RCC 7860 (cell line): ENCODE measurements around the gene SURF1.

ENCODE experiments used
- DNase-seq: peaks from one replicate; pipeline ENCODE4 v3.0.0-alpha.2; 2015; ENCODE audit warnings: low spot score
- FAIRE-seq: peaks from 2 replicates; lab custom pipeline; 2012; peaks lifted over from hg19 to GRCh38; lab: Jason Lieb, UNC

SURF1 gene

GRCh38 chr9:133366435-133366834 is 10.1 kb upstream of the SURF1 start:
- FAIRE-seq (no peak), DNase-seq (no peak)

DNA sequence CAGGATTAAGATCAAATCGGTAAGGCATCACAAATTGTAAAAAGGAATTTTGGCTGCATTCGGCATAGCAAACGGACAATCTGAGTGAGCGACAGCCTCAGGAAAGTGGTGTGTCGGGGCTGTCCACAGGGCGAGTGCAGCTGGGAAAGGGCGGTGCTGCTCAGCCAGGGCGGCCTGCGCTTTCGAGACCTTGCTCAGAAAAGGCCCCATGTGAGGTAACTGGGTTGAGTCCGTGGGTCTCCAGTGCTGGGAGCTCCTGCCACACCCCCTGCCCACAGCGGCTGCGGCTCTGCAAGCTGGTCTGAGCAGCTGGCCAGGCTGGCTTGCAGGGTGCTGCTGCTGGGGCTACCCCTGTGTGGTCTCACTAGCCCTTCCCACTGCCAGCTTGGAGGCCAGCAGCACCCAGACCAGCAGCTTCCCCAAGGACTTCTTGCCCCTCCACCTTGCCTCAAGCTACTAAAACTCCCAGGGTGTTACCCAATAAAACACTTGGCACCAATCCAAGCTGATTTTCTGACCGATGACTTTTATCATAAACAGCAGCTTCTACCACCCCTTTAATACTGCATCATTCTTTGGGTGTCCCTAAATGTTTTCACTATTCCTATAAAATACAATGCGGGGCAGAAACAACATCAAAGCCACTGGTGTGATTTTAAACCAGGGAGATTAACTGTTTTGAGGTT is 6.2 kb upstream of the SURF1 start:
- FAIRE-seq (no peak), DNase-seq (no peak)

DNA sequence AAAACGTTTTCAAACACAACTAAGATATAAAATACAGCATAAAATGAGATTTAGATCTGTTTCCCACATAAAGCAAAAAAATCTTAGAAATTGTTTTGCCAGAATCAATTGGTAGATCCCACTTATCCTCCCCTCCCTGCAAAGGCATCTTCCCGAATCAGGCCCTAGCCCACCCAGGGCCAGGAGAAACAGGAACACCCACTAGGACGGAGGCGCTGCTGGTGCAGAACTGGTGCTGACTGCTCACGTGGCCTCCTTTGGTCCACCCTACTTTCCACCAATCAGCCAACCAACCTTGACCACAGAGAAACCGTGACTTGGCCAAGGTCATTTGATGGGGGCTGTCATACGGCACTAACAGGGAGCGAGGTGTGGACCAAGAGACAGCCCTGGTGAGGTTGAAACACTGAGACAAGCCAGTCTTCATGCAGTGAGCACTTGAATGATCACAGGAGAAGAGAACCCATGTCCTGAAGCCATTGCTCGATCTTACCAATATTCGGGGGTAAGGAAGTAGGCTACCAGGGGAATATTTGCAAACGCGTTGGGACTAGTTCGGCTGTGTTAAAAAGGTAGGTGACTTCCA is 5.3 kb upstream of the SURF1 start:
- DNase-seq (no peak), FAIRE-seq (no peak)

DNA sequence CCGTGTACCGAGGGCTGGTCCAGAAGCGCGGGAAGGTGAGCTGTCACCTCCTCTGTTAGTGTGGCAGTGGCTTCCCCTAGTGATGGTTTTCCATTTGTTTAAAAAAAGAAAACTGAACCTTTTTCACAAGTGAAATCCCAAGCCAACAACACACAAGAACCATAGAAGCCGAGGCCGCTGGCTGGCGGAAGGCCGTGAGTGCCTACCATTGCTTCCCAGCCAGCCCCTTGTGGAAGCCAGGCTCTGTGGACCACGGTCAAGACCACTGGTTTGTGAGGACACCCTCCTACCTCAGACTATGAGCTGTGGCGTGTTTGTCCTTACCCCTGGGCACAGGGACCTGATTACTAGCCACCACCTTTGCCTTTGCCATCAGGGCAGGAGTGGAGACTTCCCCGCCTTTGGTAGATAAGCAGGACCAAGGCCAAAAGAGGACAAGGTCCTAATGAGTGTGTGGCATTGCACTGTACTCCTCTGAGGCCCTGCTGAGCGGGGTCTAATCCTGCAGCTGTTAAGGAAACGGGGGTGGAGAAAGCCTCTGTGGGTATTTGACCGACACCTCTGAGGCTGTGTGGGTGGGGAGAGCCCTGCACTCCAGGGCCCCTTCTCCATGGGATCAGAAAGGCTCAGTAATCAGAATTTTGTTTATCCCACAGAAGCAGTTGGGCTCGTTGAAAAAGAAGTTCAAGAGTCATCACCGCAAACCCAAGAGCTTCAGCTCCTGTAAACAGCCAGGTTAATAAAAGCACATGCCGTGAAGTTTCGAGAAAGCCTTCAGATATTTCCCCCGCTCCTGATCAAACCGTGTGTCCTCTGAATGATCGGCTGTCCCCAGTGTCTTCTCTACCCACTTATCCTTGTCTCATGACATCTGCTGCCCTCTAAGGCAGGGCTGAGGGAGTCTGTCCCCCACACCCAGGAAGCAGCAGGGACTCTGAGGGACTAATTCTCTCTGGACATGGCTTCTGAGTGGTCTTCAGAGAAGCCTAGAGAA is 4.4 kb upstream of the SURF1 start:
- FAIRE-seq (no peak), DNase-seq (no peak)

GRCh38 chr9:133359399-133360175 is 3.3 kb upstream of the SURF1 start:
- DNase-seq: no peak
- no peak for FAIRE-seq

DNA sequence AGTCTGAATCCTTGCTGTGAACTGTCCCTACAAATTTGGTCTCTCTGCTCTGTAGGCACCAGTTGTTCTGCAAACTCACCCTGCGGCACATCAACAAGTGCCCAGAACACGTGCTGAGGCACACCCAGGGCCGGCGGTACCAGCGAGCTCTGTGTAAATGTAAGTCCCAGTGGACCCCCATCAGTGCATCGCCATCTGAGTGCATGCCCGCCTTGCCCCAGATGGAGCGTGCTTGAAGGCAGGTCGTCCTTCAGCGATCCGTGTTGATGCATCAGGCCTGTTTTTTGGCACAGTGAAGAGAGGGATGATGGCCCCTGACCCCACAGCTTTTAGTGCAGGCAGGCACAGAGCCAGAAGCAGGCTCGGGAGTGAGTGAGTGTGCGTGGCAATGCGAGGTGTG is 1.4 kb upstream of the SURF1 start:
- DNase-seq (no peak), FAIRE-seq (no peak)

DNA sequence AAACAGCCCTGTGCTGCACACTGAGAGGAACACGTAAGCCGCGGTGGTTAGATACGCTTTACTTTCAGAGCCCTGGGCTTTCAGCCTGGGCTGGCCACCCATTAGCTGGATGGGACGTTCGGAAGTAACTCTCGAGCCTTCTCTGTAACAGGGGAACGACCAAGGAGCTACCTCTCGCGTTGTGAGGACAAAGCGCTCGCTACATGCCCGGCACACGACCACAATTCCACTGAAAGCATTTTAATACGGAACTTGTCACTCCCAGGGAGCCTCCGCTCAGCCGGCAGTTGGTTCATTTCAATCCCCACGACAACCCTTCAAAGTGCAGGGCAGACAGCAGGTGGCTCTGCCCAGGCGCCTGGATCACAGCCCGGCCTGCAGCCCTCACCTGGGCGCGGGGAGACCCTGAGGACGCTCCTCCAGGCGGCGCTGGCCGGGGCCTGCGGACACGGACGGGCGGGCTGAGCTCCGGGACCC is 368 bp downstream of the SURF1 start:
- no peak for FAIRE-seq
- no peak for DNase-seq

DNA sequence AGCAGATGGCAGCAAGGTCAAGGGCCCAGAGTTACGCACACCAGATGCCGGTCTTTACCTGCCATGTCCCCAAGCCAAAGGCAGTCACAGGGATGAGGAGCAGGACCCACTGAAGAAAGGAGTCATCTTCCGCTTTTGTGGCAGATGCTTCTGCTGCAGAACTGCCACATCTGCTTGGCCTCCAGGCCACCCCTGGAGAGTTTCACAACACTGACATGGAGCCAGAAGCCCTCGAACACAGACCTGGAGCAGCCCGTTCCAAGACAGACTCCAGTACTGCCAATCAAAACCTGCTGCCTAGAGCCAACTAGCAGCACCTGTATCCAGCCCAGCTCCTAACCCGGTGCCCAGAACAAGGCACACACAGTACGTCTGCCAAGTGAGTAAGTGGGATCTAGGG is 1.5 kb downstream of the SURF1 start:
- no peak for FAIRE-seq
- no peak for DNase-seq

DNA sequence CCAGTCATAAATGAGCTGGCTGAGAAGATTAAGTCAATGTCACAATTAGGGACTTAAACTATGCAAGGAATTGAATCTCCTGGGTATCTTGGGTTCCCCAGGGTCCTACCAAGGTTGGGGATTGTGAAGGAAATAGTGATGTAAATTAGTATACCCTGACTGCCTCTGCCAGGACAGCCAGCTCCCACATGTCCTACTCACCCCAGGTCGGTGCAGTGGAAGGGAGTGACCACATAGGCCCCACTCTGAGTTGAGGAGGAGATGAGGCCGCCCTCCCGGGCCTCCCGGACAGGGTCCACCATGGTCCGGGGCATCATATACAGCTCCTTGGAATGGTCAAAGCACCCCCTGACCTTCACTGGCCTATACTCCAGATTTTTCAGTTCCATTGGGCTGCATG is 2.7 kb downstream of the SURF1 start:
- DNase-seq: no peak
- no peak for FAIRE-seq

DNA sequence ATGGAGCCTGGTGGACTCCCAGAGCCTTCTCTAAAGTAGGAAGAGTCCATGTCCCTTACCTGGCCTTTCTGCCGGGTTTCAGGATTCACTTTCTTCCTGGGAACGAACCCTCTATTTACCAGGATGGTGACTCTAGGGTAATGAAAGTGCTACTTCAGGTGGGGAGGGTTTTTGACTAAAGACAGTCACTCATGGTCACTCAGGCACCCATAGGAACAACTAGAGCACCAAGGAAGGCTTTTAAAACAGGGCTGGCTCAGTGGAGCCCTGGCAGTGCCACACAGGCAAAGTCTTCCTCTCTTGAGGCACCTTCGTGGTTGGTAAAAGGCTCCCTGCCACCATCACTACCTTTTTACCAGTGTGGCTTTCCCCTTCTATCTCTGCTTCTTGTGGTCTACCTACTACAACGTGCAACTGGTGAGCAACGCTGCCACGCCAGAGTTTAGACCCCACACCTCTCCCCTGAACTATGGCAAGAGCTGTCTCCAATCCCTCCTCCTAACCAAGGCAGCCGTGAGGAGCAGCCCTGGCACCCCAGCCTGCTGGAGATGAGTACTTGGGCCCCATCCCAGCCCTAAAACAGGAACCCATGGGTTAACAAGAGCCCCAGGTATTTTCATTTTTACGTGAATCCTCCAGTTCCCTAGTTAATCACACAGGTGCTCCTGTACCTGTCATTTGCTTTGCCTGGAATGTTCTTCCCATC is 3.5 kb downstream of the SURF1 start:
- DNase-seq (no peak), FAIRE-seq (no peak)

DNA sequence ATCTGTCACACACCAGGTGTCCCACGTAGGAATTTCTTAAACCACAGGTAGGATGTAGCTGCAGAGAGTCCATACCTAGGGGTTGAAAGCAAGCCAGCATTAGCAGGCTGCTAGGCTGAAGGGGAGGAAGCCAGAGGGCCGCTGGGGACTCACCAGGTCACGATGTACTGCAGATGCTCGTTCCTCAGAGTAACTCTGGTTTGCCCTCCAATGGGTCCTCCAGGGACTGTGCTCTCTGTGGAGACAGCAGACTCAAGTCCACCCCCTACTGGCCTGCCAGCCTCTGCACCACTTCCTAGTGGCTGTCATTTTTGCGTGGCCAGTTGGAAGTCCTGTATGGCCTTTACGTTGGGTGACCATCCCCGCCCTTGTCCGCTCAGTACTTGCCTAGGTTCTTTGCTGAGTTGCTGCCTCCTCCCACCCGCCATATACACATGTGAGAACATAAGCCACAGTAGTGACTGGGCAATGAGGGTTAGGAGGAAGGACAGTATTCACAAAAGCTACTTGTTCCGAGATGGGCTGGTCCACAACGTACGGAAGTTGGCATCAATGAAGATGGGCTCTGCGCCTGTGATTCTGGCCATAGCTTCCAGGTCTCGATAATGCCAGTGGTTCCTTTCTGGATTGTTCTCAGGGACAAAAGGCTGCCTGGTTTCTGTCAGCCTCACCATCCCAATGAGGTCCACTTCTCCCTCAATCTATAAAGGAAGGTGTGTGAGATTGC is 4.2 kb downstream of the SURF1 start:
- FAIRE-seq (no peak), DNase-seq (peak; percentile 64)

- no peak for FAIRE-seq
- DNase-seq: no peak
Measured at GRCh38 chr9:133351526-133351907, 4.8 kb downstream of the SURF1 start.

DNA sequence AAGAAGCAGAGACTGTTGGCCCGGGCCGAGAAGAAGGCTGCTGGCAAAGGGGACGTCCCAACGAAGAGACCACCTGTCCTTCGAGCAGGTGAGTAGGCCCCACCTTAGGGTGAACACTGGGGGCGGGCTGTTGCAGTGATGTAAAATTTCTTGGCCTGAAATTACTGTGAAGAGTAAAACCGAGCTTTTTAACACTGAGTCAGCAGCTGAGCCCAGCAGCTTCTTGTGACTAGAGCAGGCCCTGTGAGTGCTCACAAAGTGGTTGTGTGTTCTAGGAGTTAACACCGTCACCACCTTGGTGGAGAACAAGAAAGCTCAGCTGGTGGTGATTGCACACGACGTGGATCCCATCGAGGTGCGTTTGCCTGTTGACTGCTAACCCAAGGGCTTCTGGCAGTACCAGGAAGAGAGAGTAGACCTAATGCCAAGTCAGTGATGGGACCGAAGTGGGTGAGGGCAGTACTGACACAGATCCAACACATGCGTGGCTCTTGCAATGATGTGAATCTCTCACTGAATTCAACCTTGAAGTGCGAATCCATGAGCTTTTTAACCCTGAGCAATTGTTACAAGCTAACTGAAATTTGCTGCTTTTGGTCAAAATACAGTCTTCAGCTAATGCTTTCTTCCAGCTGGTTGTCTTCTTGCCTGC is 6.2 kb downstream of the SURF1 start:
- DNase-seq (no peak), FAIRE-seq (no peak)

DNA sequence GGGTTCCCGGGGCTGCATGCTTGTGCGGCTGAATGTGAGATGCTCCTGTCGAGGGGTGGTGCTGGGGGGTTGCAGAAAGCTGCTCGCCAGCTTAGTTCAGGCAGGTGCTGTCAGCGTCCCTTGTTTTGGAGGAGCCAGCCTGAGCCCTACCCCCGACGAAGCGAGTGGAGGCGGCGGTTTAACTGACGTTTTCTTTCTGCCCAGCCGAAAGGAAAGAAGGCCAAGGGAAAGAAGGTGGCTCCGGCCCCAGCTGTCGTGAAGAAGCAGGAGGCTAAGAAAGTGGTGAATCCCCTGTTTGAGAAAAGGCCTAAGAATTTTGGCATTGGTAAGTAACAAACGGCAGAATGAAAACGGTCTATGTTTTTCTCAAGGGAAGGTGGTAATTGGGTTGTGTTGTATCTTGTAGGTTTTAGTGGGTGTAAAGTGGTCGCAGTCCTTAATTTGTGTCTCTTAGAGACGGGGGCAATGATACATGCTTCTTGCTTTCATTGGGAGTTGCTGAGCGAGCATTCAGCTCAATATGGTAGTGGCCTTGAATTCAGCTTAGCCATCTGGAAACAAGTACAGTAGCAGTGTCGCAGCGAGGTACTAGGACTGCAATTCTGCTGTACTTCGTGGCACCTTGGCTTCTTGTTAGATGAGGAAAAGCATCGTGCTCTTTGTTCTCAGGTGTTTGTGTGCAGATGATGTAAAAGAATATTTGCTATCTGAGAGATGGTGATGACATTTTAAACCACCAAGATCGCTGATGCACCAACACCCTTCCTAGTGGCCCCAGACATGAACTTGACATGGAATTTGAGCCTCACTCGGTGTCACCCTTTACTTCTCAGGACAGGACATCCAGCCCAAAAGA is 7.3 kb downstream of the SURF1 start:
- DNase-seq: no peak
- FAIRE-seq: no peak

GRCh38 chr9:133347985-133348717 is 8.1 kb downstream of the SURF1 start, which contains the start of the genes MED22 and RPL7A:
Gene MED22 (minus strand): TSS chr9:133348131. CDS start chr9:133346662, 1,469 bp downstream.
Gene RPL7A (plus strand): TSS chr9:133348218. CDS start chr9:133348244, 26 bp downstream.
- FAIRE-seq (peak; percentile 68), DNase-seq (peak; percentile 93)

- no peak for DNase-seq
- FAIRE-seq: no peak
Measured at GRCh38 chr9:133347515-133347984, 8.7 kb downstream of the SURF1 start.
